Neural crest cell (in vitro differentiated cells): ENCODE data around the gene CSAD. TPM values are rescaled to one million over a fixed set of nuclear protein-coding genes. Genes with fewer than 3 reads are reported as not detected.
"Not testable (repeated sequence)": the region's sequence is repeated elsewhere in the genome, so short reads cannot be mapped to it uniquely, and the experiment has no call there.

Experiments used
- DNase-seq: peaks from one replicate; pipeline ENCODE4 v3.0.0; 2021; ENCODE audit warnings: low read depth, mixed read lengths, low spot score
- H3K27ac Mint-ChIP-seq: one replicate; pipeline ENCODE4 v1.8.0; 2021; ENCODE audit warnings: mild to moderate bottlenecking, mixed read lengths; ENCODE audit not compliant: unreplicated experiment
- H3K27me3 Mint-ChIP-seq: 2 replicates; pipeline ENCODE4 v1.8.0; 2021; ENCODE audit warnings: low read depth, mild to moderate bottlenecking, mixed read lengths
- H3K36me3 Mint-ChIP-seq: 2 replicates; pipeline ENCODE4 v1.8.0; 2021; ENCODE audit warnings: low read depth, mild to moderate bottlenecking, mixed read lengths
- H3K4me1 Mint-ChIP-seq: 2 replicates; pipeline ENCODE4 v1.8.0; 2021; ENCODE audit warnings: mixed read lengths
- H3K4me3 Mint-ChIP-seq: one replicate; pipeline ENCODE4 v1.8.0; 2021; ENCODE audit warnings: mild to moderate bottlenecking, mixed read lengths
- H3K9me3 Mint-ChIP-seq: 2 replicates; pipeline ENCODE4 v1.8.0; 2021; ENCODE audit warnings: mixed read lengths
- total RNA-seq: library from RNA; stranded (reverse); gene quantifications from 2 replicates; pipeline ENCODE4 v1.2.1, GENCODE V29; 2021
- TF ChIP-seq, protein P1 (sequence below): fragments of 200-600 bp; sonication (generic); conservative IDR thresholded peaks from 2 replicates; pipeline ENCODE4 v1.5.0; 2021; ENCODE audit warnings: antibody characterized with exemption, mild to moderate bottlenecking

Gene CSAD
- total RNA-seq, 1 donor from 2014 or later, result 22.1 TPM

DNA sequence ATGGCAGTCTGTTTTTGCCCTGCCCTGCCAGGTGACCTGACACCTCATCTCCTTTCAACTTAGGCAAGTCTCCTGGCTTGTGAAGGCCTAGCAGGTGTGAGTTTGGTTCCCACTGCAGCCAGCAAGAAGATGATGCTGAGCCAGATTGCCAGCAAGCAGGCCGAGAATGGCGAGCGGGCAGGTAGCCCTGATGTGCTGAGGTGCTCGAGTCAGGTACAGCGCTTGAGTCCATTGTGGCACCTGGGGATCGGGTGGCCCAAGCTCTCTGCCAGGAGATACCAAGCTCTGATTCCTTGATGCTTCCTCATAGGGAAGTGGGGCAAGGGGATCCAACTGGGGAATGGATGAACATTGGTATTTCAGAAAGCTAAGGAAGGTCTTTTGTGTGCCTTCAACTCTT is 4.1 kb upstream of the CSAD start:
- Mint-ChIP-seq H3K4me1 (peaks cover 40% of the 10 kb centered on the region), H3K36me3 (peaks cover 26% of the 10 kb centered on the region), H3K9me3 (no peaks in the 10 kb centered on the region), H3K4me3 (no peak overlapping the region), H3K27ac (no peak overlapping the region), H3K27me3 (no peaks in the 10 kb centered on the region)
- no peak for DNase-seq
- TF ChIP-seq, protein P1, sequence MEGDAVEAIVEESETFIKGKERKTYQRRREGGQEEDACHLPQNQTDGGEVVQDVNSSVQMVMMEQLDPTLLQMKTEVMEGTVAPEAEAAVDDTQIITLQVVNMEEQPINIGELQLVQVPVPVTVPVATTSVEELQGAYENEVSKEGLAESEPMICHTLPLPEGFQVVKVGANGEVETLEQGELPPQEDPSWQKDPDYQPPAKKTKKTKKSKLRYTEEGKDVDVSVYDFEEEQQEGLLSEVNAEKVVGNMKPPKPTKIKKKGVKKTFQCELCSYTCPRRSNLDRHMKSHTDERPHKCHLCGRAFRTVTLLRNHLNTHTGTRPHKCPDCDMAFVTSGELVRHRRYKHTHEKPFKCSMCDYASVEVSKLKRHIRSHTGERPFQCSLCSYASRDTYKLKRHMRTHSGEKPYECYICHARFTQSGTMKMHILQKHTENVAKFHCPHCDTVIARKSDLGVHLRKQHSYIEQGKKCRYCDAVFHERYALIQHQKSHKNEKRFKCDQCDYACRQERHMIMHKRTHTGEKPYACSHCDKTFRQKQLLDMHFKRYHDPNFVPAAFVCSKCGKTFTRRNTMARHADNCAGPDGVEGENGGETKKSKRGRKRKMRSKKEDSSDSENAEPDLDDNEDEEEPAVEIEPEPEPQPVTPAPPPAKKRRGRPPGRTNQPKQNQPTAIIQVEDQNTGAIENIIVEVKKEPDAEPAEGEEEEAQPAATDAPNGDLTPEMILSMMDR, result no peak

DNA sequence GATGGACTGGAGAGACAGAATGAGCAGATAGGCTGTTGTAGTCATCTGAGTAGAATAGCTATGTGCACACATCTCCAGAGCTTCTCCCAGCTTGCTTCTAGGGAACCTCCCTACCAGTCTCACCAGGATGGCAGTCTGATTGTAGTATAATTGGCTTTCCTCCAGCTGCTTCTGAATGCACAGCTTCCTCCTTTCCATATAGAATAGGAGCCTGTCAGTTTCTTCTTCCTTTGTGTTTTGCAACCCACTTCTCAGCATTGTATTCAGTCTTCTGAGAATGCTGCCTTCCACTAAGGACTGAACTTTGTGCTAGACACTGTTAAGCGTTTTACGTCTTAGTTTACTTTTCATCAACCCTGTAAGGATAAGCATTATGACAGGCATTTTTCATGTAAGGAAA is 2.2 kb upstream of the CSAD start:
- Mint-ChIP-seq H3K27ac (no peak overlapping the region), H3K9me3 (no peaks in the 10 kb centered on the region), H3K4me1 (peaks cover 45% of the 10 kb centered on the region), H3K4me3 (peak overlapping the region; percentile 91), H3K27me3 (no peaks in the 10 kb centered on the region), H3K36me3 (peaks cover 26% of the 10 kb centered on the region)
- TF ChIP-seq, protein P1, result no peak
- DNase-seq, result no peak

DNA sequence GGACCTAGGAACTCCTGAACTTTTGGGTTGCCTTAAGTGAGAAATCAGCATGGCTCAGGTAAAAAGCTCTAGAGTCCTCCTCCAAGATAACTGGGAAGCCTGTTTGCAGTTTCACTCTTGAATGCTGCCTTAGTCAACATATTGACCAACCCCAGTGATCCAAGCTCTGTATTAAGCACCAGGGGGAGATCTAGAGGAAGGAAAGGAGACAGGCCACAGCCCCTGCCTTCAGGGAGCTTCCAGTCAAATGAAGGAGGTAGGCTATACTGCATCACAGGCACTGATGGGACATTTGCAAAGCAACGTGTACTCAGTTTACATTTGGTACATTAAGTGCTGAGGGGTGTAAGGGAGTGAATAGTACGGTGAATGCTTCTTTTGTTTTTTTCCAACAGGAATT is 1.2 kb upstream of the CSAD start:
- H3K4me1 Mint-ChIP-seq, result peaks cover 45% of the 10 kb centered on the region
- H3K9me3 Mint-ChIP-seq, result no peaks in the 10 kb centered on the region
- DNase-seq, result no peak
- TF ChIP-seq, protein P1, result no peak
- H3K27ac Mint-ChIP-seq, result no peak overlapping the region
- H3K4me3 Mint-ChIP-seq, result peak overlapping the region; percentile 91
- peaks cover 20% of the 10 kb centered on the region for H3K36me3 Mint-ChIP-seq
- H3K27me3 Mint-ChIP-seq, result no peaks in the 10 kb centered on the region

DNA sequence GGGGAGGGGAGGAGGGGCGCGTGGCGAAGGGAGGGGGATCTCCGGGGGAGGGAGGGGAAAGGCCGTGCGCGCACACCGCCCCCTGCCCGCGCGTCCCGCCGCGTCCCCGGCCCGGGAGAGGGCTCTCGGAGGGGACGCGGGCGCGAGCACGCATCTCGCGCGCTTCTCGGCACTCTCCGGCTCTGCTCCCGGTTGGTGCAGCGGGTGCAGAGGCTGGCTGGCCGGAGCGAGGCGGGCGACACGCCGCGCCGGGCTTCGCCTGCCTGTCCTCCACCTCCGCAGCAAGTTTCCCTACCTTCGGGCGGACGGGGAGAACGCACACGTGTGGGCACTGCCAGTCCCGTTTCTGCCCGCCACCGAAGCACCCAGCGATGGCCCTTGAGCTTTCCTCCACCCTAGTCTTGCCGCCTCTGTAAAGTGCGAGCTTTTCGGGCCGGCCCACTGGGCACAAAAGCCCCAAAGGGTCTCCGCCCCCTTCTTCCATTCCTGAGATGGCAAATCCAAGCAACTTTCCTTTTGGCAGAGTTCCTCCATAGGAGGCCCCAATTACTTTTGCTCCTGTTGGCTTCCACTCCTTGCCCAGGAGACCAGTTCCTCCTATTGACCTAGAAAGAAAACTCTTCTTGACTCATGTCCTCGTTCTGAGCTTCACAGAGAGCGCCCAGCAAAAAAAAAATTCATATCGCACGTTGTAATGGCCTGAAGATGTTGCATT is 363 bp upstream of the CSAD start:
- Mint-ChIP-seq H3K4me3 (peak overlapping the region; percentile 91), H3K36me3 (peaks cover 14% of the 10 kb centered on the region), H3K27ac (peak overlapping the region; percentile 74), H3K9me3 (no peaks in the 10 kb centered on the region), H3K4me1 (peaks cover 44% of the 10 kb centered on the region), H3K27me3 (no peaks in the 10 kb centered on the region)
- TF ChIP-seq, protein P1, result no peak
- peak; percentile 77 for DNase-seq

DNA sequence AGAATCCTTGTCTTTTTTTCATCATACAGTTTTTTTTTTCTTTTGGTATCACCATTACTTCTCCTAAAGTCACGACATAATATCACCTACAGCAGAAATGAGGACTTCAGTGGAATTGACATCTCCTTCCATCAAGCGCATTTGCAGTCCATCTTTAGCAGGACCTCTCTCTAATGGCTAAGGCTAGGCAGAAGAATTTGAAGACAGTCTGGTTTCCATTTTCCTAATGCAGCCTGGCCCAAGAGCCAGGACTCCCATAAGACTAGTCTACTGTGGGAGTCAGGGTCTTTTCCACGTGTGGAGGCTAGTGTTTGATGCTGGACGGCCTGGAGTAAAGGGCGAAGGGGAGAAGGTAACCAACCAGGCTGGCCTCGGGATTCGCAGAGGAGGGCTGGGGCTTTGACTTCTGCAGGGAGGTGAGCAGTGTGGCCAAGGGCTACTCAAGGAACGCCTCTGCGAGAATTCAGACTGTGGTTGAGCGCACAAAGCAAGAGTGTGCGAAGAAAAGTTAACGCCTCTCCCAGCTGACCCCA is 972 bp downstream of the CSAD start:
- peak; percentile 18 for DNase-seq
- peak overlapping the region; percentile 98 for H3K27ac Mint-ChIP-seq
- H3K27me3 Mint-ChIP-seq, result no peaks in the 10 kb centered on the region
- H3K36me3 Mint-ChIP-seq, result peaks cover 11% of the 10 kb centered on the region
- TF ChIP-seq, protein P1, result no peak
- peaks cover 53% of the 10 kb centered on the region for H3K4me1 Mint-ChIP-seq
- H3K9me3 Mint-ChIP-seq, result no peaks in the 10 kb centered on the region
- peak overlapping the region; percentile 89 for H3K4me3 Mint-ChIP-seq

DNA sequence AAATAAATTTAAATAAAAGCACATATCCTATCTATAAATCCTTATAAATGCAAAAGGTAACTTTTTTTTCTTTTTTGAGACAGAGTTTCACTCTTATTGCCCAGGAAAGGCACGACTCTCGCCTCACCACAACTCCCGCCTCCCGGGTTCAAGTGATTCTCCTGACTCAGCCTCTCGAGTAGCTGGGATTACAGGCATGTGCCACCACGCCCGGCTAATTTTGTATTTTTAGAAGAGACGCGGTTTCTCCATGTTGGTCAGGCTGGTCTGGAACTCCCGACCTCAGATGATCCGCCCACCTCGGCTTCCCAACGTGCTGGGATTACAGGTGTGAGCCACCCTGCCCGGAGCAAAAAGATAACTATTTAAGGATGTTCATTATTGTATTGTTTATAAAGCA is 1.9 kb downstream of the CSAD start:
- H3K9me3 Mint-ChIP-seq, H3K27me3 Mint-ChIP-seq, H3K36me3 Mint-ChIP-seq, H3K27ac Mint-ChIP-seq, DNase-seq: not testable (repeated sequence)
- Mint-ChIP-seq H3K4me3 (peak overlapping the region; percentile 89), H3K4me1 (peaks cover 53% of the 10 kb centered on the region)

DNA sequence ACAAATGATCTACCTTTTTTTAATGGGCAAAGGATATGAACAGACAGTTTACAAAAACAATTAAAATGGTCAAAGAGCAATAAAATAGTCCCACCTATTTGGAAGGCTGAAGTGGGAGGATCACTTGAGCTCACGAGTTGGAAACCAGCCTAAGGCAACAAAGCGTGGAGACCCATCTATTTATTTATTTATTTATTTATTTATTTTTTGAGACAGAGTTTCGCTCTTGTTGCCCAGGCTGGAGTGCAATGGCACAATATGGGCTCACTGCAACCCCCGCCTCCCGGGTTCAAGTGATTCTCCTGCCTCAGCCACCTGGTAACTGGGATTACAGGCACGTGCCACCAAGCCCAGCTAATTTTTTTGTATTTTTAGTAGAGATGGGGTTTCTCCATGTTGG is 3.3 kb downstream of the CSAD start:
- H3K36me3 Mint-ChIP-seq, H3K9me3 Mint-ChIP-seq, H3K27me3 Mint-ChIP-seq, H3K27ac Mint-ChIP-seq, DNase-seq: not testable (repeated sequence)
- Mint-ChIP-seq H3K4me1 (peaks cover 39% of the 10 kb centered on the region), H3K4me3 (peak overlapping the region; percentile 17)
